ENCODE measurements around the gene PHLDA2.

Gene PHLDA2

GRCh38 chr11:2929531-2929949 lies 320 bp upstream of the PHLDA2 start:
- no peak overlapping the region for H3K9ac ChIP-seq (ENCODE audit: low read depth, low read length, poor library complexity, severe bottlenecking)
- no peaks in the 10 kb centered on the region for H4K20me1 ChIP-seq (ENCODE audit: insufficient read depth, low read length, poor library complexity, severe bottlenecking)
- peaks cover 17% of the 10 kb centered on the region for H3K4me1 ChIP-seq (ENCODE audit: insufficient read depth, low read length, poor library complexity, severe bottlenecking)
- no peak overlapping the region for H2AFZ ChIP-seq (ENCODE audit: low read length)
- no peak overlapping the region for H3K4me3 ChIP-seq (ENCODE audit: low read length, poor library complexity, severe bottlenecking)
- no peaks in the 10 kb centered on the region for H3K9me3 ChIP-seq (ENCODE audit: insufficient read depth, low read depth, low read length)
- H3K9me2 ChIP-seq (replicated peaks; ENCODE audit: low read depth, low read length), result no peaks in the 10 kb centered on the region
- H3K4me2 ChIP-seq (ENCODE audit: low read depth, low read length, poor library complexity, severe bottlenecking), result no peak overlapping the region
- TF ChIP-seq EZH2phosphoT487 (IDR thresholded peaks at IDR 0.05; ENCODE audit: borderline replicate concordance) (no peak), CTCF (conservative IDR thresholded peaks at IDR 0.05; ENCODE audit: low read length) (no peak)
- H3K27me3 ChIP-seq (ENCODE audit: insufficient read depth, low read length, poor library complexity, severe bottlenecking), result no peaks in the 10 kb centered on the region
- H3F3A ChIP-seq (ENCODE audit: low read depth), result no peaks in the 10 kb centered on the region
- H3K79me2 ChIP-seq (ENCODE audit: insufficient read depth, low read length), result no peaks in the 10 kb centered on the region
- H3K36me3 ChIP-seq (ENCODE audit: insufficient read depth, low read length), result no peaks in the 10 kb centered on the region

- H3K4me2 ChIP-seq (ENCODE audit: low read depth, low read length, poor library complexity, severe bottlenecking), result peak overlapping the region; percentile 47
- no peaks in the 10 kb centered on the region for H3K79me2 ChIP-seq (ENCODE audit: insufficient read depth, low read length)
- peak overlapping the region; percentile 4 for H3K4me3 ChIP-seq (ENCODE audit: low read length, poor library complexity, severe bottlenecking)
- no peaks in the 10 kb centered on the region for H3K27me3 ChIP-seq (ENCODE audit: insufficient read depth, low read length, poor library complexity, severe bottlenecking)
- H3K9me2 ChIP-seq (replicated peaks; ENCODE audit: low read depth, low read length), result no peaks in the 10 kb centered on the region
- no peaks in the 10 kb centered on the region for H3K36me3 ChIP-seq (ENCODE audit: insufficient read depth, low read length)
- H3K4me1 ChIP-seq (ENCODE audit: insufficient read depth, low read length, poor library complexity, severe bottlenecking), result peaks cover 17% of the 10 kb centered on the region
- no peaks in the 10 kb centered on the region for H4K20me1 ChIP-seq (ENCODE audit: insufficient read depth, low read length, poor library complexity, severe bottlenecking)
- H2AFZ ChIP-seq (ENCODE audit: low read length), result no peak overlapping the region
- no peaks in the 10 kb centered on the region for H3K9me3 ChIP-seq (ENCODE audit: insufficient read depth, low read depth, low read length)
- H3F3A ChIP-seq (ENCODE audit: low read depth), result no peaks in the 10 kb centered on the region
- TF ChIP-seq EZH2phosphoT487 (IDR thresholded peaks at IDR 0.05; ENCODE audit: borderline replicate concordance), result no peak
- no peak for TF ChIP-seq CTCF (conservative IDR thresholded peaks at IDR 0.05; ENCODE audit: low read length)
- H3K9ac ChIP-seq (ENCODE audit: low read depth, low read length, poor library complexity, severe bottlenecking), result peak overlapping the region; percentile 33
Observed at GRCh38 chr11:2927851-2928604, 1.2 kb downstream of the PHLDA2 start.

- Histone ChIP-seq H2AFZ (ENCODE audit: low read length) (no peak overlapping the region), H3K9me3 (ENCODE audit: insufficient read depth, low read depth, low read length) (no peaks in the 10 kb centered on the region), H3K9me2 (replicated peaks; ENCODE audit: low read depth, low read length) (no peaks in the 10 kb centered on the region), H3K4me3 (ENCODE audit: low read length, poor library complexity, severe bottlenecking) (peak overlapping the region; percentile 4), H3F3A (ENCODE audit: low read depth) (no peaks in the 10 kb centered on the region), H3K9ac (ENCODE audit: low read depth, low read length, poor library complexity, severe bottlenecking) (peak overlapping the region; percentile 33), H3K79me2 (ENCODE audit: insufficient read depth, low read length) (no peaks in the 10 kb centered on the region), H3K36me3 (ENCODE audit: insufficient read depth, low read length) (no peaks in the 10 kb centered on the region), H3K4me1 (ENCODE audit: insufficient read depth, low read length, poor library complexity, severe bottlenecking) (peaks cover 17% of the 10 kb centered on the region), H4K20me1 (ENCODE audit: insufficient read depth, low read length, poor library complexity, severe bottlenecking) (no peaks in the 10 kb centered on the region), H3K4me2 (ENCODE audit: low read depth, low read length, poor library complexity, severe bottlenecking) (peak overlapping the region; percentile 47), H3K27me3 (ENCODE audit: insufficient read depth, low read length, poor library complexity, severe bottlenecking) (no peaks in the 10 kb centered on the region)
- no peak for TF ChIP-seq CTCF (conservative IDR thresholded peaks at IDR 0.05; ENCODE audit: low read length)
- no peak for TF ChIP-seq EZH2phosphoT487 (IDR thresholded peaks at IDR 0.05; ENCODE audit: borderline replicate concordance)
Observed at GRCh38 chr11:2927121-2927800, 2.0 kb downstream of the PHLDA2 start.

Measured in Loucy (cell line).